ENCODE results near the gene PNPLA7. TPM values are rescaled to one million over a fixed set of nuclear protein-coding genes. Genes with fewer than 3 reads are reported as not detected.

The PNPLA7 gene
- total RNA-seq, 4 donors from 2014 or later, result 10.1 to 23.6 (median 11.6) TPM

GRCh38 chr9:137493364-137494103, 56.7 kb downstream of the PNPLA7 start:
- no peak overlapping the region for H3K27ac ChIP-seq
- no peaks in the 10 kb centered on the region for H3K36me3 ChIP-seq
- no peaks in the 10 kb centered on the region for H3K4me1 ChIP-seq
- H3K9me3 ChIP-seq, result no peaks in the 10 kb centered on the region
- TF ChIP-seq CTCF (IDR thresholded peaks at IDR 0.05) (no peak), POLR2A (IDR thresholded peaks at IDR 0.05) (no peak)
- no peaks in the 10 kb centered on the region for H3K27me3 ChIP-seq
- 94 to 96% methylated on average over 11 to 14 of the region's 16 CpGs for WGBS, 2 donors
- H3K4me3 ChIP-seq (replicated peaks in 1 of 3), result no peak overlapping the region
- DNase-seq, result no peak
- intact Hi-C loops (cut with DNase I), result no loop called here

- H3K4me1 ChIP-seq, result no peaks in the 10 kb centered on the region
- WGBS, 2 donors, result 96 to 100% methylated on average over 1 to 11 of the region's 20 CpGs
- no peaks in the 10 kb centered on the region for H3K36me3 ChIP-seq
- intact Hi-C loops (cut with DNase I), result no loop called here
- TF ChIP-seq POLR2A (IDR thresholded peaks at IDR 0.05), result no peak
- TF ChIP-seq CTCF (IDR thresholded peaks at IDR 0.05), result no peak
- H3K27ac ChIP-seq, result no peak overlapping the region
- no peaks in the 10 kb centered on the region for H3K27me3 ChIP-seq
- no peaks in the 10 kb centered on the region for H3K9me3 ChIP-seq
- no peak overlapping the region for H3K4me3 ChIP-seq (replicated peaks in 1 of 3)
- no peak for DNase-seq
These were observed 57.5 kb downstream of the PNPLA7 start for GRCh38 chr9:137492464-137493363.

DNA sequence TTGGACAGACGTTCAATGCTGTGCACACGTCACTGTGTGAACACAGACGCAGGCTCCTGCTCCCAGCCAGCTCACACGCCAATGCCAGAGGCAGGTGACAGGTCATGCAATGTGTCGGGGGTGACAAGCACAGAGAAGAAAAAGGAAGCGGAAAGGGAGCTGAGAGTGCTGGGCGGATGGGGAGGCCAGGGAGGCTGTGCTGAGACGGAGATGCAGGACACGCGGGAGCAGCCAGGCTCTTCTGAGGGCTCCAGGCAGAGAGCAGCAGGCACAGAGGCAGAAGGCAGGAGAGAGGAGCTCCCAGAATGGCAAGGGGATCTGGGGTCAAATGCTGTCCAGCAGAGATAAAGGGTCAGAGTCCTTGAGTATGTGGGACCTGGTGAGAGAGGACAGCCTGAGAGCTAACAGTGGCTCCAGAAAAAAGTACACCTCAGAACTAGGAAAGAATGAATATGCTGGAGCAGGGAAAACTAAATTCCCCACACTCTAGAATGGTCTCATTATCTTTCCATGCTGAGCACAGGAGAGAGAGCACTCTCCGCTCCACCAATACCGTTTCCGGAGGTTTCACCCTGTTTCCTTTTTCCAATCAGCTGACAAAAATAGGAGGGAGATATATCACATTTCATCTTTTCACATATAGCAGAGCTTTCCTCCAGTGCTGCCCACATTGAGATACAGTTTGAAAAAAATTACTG, 58.3 kb downstream of the PNPLA7 start:
- intact Hi-C loops (cut with DNase I), result no loop called here
- Histone ChIP-seq H3K4me3 (replicated peaks in 1 of 3) (no peak overlapping the region), H3K9me3 (no peaks in the 10 kb centered on the region), H3K27ac (no peak overlapping the region), H3K36me3 (no peaks in the 10 kb centered on the region), H3K27me3 (no peaks in the 10 kb centered on the region), H3K4me1 (no peaks in the 10 kb centered on the region)
- no peak for DNase-seq
- TF ChIP-seq CTCF (IDR thresholded peaks at IDR 0.05) (no peak), POLR2A (IDR thresholded peaks at IDR 0.05) (no peak)
- WGBS, 2 donors, result 93 to 95% methylated on average over 13 of the region's 13 CpGs

GRCh38 chr9:137490532-137491186, 59.5 kb downstream of the PNPLA7 start:
- no peaks in the 10 kb centered on the region for H3K27me3 ChIP-seq
- H3K4me1 ChIP-seq, result no peaks in the 10 kb centered on the region
- TF ChIP-seq POLR2A (IDR thresholded peaks at IDR 0.05), result no peak
- TF ChIP-seq CTCF (IDR thresholded peaks at IDR 0.05), result no peak
- no peak overlapping the region for H3K4me3 ChIP-seq (replicated peaks in 1 of 3)
- H3K36me3 ChIP-seq, result no peaks in the 10 kb centered on the region
- DNase-seq, result no peak
- intact Hi-C loops (cut with DNase I), result no loop called here
- H3K27ac ChIP-seq, result no peak overlapping the region
- no peaks in the 10 kb centered on the region for H3K9me3 ChIP-seq
- WGBS, 2 donors, result 93 to 94% methylated on average over 9 of the region's 9 CpGs

Measured in thyroid gland (tissue), 4 donors.